ENCODE measurements around the gene INPP5D. TPM values are rescaled to one million over a fixed set of nuclear protein-coding genes. Genes with fewer than 3 reads are reported as not detected.

INPP5D gene
- total RNA-seq, 1 experiment from 2014 or later, result 2.3 TPM

GRCh38 chr2:233171344-233171743 lies 111.2 kb downstream of the INPP5D start:
- intact Hi-C loops (cut with micrococcal nuclease; ENCODE audit: unreplicated experiment), result no loop called here
- Histone ChIP-seq H3K9me3 (ENCODE audit: low read depth, low read length, poor library complexity, severe bottlenecking) (no peaks in the 10 kb centered on the region), H3K27ac (ENCODE audit: low read depth, low read length, poor library complexity, severe bottlenecking) (no peak overlapping the region), H3K4me3 (ENCODE audit: low read depth, low read length, poor library complexity, severe bottlenecking) (no peak overlapping the region), H3K4me1 (ENCODE audit: insufficient read depth, low read length, poor library complexity, severe bottlenecking) (peaks cover 5% of the 10 kb centered on the region), H3K27me3 (replicated peaks; ENCODE audit: insufficient read depth, low read depth, low read length, poor library complexity) (no peaks in the 10 kb centered on the region), H3K36me3 (ENCODE audit: insufficient read depth, low read length, poor library complexity, severe bottlenecking) (no peaks in the 10 kb centered on the region)
- BruUV-seq (replicated peaks), result no TSS peak
- POLR2A ChIA-PET (ENCODE audit: low non-redundant PET), result no interaction called here
- no peak for TF ChIP-seq CTCF (conservative IDR thresholded peaks at IDR 0.05; ENCODE audit: low read depth, low read length)
- no peak for TF ChIP-seq EZH2 (IDR thresholded peaks at IDR 0.05; ENCODE audit: borderline replicate concordance, low read depth, low read length, poor library complexity, severe bottlenecking)
- no peak for DNase-seq (ENCODE audit: low spot score)
- CTCF ChIA-PET, result no interaction called here

GRCh38 chr2:233173115-233173514 lies 113.0 kb downstream of the INPP5D start:
- no peaks in the 10 kb centered on the region for H3K36me3 ChIP-seq (ENCODE audit: insufficient read depth, low read length, poor library complexity, severe bottlenecking)
- no peak overlapping the region for H3K27ac ChIP-seq (ENCODE audit: low read depth, low read length, poor library complexity, severe bottlenecking)
- BruUV-seq (replicated peaks), result no TSS peak
- POLR2A ChIA-PET (ENCODE audit: low non-redundant PET), result no interaction called here
- TF ChIP-seq CTCF (conservative IDR thresholded peaks at IDR 0.05; ENCODE audit: low read depth, low read length) (no peak), EZH2 (IDR thresholded peaks at IDR 0.05; ENCODE audit: borderline replicate concordance, low read depth, low read length, poor library complexity, severe bottlenecking) (no peak)
- no peaks in the 10 kb centered on the region for H3K9me3 ChIP-seq (ENCODE audit: low read depth, low read length, poor library complexity, severe bottlenecking)
- H3K4me1 ChIP-seq (ENCODE audit: insufficient read depth, low read length, poor library complexity, severe bottlenecking), result peaks cover 4% of the 10 kb centered on the region
- no peak overlapping the region for H3K4me3 ChIP-seq (ENCODE audit: low read depth, low read length, poor library complexity, severe bottlenecking)
- CTCF ChIA-PET, result no interaction called here
- DNase-seq (ENCODE audit: low spot score), result no peak
- H3K27me3 ChIP-seq (replicated peaks; ENCODE audit: insufficient read depth, low read depth, low read length, poor library complexity), result no peaks in the 10 kb centered on the region
- intact Hi-C loops (cut with micrococcal nuclease; ENCODE audit: unreplicated experiment), result no loop called here

GRCh38 chr2:233174137-233174536 lies 114.0 kb downstream of the INPP5D start:
- no peak overlapping the region for H3K27ac ChIP-seq (ENCODE audit: low read depth, low read length, poor library complexity, severe bottlenecking)
- POLR2A ChIA-PET (ENCODE audit: low non-redundant PET), result no interaction called here
- H3K4me3 ChIP-seq (ENCODE audit: low read depth, low read length, poor library complexity, severe bottlenecking), result no peak overlapping the region
- intact Hi-C loops (cut with micrococcal nuclease; ENCODE audit: unreplicated experiment), result no loop called here
- BruUV-seq (replicated peaks), result no TSS peak
- no peaks in the 10 kb centered on the region for H3K27me3 ChIP-seq (replicated peaks; ENCODE audit: insufficient read depth, low read depth, low read length, poor library complexity)
- H3K9me3 ChIP-seq (ENCODE audit: low read depth, low read length, poor library complexity, severe bottlenecking), result no peaks in the 10 kb centered on the region
- no peaks in the 10 kb centered on the region for H3K36me3 ChIP-seq (ENCODE audit: insufficient read depth, low read length, poor library complexity, severe bottlenecking)
- no peaks in the 10 kb centered on the region for H3K4me1 ChIP-seq (ENCODE audit: insufficient read depth, low read length, poor library complexity, severe bottlenecking)
- TF ChIP-seq EZH2 (IDR thresholded peaks at IDR 0.05; ENCODE audit: borderline replicate concordance, low read depth, low read length, poor library complexity, severe bottlenecking), result no peak
- no peak for TF ChIP-seq CTCF (conservative IDR thresholded peaks at IDR 0.05; ENCODE audit: low read depth, low read length)
- DNase-seq (ENCODE audit: low spot score), result no peak
- CTCF ChIA-PET, result interaction anchor here (0.6 kb wide), 1 partner anchor 119 kb away, joined by 3 read pairs; no protein-coding TSS in a partner anchor

All from A673 (cell line).